Measurements from ENCODE around the gene ZGLP1.
"Not testable (repeated sequence)": the region's sequence is repeated elsewhere in the genome, so short reads cannot be mapped to it uniquely, and the experiment has no call there.

ZGLP1 gene

GRCh38 chr19:10343495-10343894, 33.9 kb upstream of the ZGLP1 start:
- TF ChIP-seq, protein P1, sequence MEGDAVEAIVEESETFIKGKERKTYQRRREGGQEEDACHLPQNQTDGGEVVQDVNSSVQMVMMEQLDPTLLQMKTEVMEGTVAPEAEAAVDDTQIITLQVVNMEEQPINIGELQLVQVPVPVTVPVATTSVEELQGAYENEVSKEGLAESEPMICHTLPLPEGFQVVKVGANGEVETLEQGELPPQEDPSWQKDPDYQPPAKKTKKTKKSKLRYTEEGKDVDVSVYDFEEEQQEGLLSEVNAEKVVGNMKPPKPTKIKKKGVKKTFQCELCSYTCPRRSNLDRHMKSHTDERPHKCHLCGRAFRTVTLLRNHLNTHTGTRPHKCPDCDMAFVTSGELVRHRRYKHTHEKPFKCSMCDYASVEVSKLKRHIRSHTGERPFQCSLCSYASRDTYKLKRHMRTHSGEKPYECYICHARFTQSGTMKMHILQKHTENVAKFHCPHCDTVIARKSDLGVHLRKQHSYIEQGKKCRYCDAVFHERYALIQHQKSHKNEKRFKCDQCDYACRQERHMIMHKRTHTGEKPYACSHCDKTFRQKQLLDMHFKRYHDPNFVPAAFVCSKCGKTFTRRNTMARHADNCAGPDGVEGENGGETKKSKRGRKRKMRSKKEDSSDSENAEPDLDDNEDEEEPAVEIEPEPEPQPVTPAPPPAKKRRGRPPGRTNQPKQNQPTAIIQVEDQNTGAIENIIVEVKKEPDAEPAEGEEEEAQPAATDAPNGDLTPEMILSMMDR (IDR thresholded peaks at IDR 0.05; ENCODE audit: low read depth, low read length): no peak
- in situ Hi-C loops (cut with HindIII; ENCODE audit: low sequenced_read_pairs): no loop called here
- H3K4me3 ChIP-seq (ENCODE audit: low read depth, low read length): no peak overlapping the region
- DNase-seq (ENCODE audit: low read depth, low spot score): no peak

GRCh38 chr19:10339977-10340376, 30.4 kb upstream of the ZGLP1 start:
- no peak overlapping the region for H3K4me3 ChIP-seq (ENCODE audit: low read depth, low read length)
- in situ Hi-C loops (cut with HindIII; ENCODE audit: low sequenced_read_pairs): no loop called here
- TF ChIP-seq, protein P1 (IDR thresholded peaks at IDR 0.05; ENCODE audit: low read depth, low read length): no peak
- DNase-seq (ENCODE audit: low read depth, low spot score): no peak

DNA sequence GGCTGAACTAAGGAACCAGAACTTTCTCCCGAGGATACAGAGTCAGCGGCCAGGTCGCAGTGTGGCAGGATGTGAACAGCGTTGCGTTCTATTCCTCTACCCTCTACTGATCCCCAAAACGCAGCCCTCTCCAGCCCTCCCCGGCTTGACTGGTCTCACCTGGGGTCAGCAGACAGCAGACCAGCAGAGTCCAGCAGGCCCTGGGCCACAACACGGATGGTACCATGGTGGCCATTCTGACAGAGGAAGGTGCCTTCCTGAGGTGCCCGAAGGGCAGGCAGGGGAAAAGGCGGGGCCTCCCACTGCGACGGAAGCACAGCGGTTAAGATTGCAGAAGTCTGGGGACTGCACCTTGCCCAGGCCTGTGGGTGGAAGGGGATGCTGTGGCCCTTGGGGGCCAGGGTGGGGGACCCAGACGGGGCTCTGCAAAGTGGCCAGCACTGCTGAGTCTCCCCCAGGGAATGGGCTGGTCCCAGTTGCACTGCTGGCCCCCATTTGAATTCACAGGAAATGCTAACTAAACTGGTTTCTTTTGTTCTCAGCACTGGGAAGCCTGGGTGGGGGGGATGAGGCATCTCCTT, 29.9 kb upstream of the ZGLP1 start, which contains the start of gene ICAM3:
Gene ICAM3, minus strand, starts transcription at position 245 of the 581 bp plus-strand sequence. Its CDS starts 10 bp downstream, at position 235.
- no peak for DNase-seq (ENCODE audit: low read depth, low spot score)
- TF ChIP-seq, protein P1 (IDR thresholded peaks at IDR 0.05; ENCODE audit: low read depth, low read length): no peak
- H3K4me3 ChIP-seq (ENCODE audit: low read depth, low read length): no peak within 1 kb of the TSS
- in situ Hi-C loops (cut with HindIII; ENCODE audit: low sequenced_read_pairs): no loop called here

DNA sequence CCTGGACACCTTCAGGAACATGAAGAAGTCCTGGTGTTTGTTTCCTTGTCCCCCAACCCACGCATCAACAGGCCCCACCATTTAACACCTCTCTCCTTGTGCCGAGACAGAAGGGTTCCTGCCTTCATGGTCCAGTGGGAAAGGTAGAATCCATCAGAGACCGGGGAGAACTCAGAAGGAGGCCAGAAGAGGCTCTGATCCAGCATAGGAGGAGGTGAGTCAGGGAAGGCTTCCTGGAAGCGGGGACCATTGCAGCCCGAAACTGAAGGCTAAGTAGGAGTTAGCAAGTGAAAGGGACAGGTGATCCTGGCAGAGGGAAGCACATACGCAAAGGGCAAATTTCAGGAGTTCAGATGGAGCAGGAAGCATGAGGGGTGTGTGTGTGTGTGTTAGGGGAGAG, 29.3 kb upstream of the ZGLP1 start:
- no peak overlapping the region for H3K4me3 ChIP-seq (ENCODE audit: low read depth, low read length)
- DNase-seq (ENCODE audit: low read depth, low spot score): no peak
- TF ChIP-seq, protein P1 (IDR thresholded peaks at IDR 0.05; ENCODE audit: low read depth, low read length): no peak
- in situ Hi-C loops (cut with HindIII; ENCODE audit: low sequenced_read_pairs): no loop called here

DNA sequence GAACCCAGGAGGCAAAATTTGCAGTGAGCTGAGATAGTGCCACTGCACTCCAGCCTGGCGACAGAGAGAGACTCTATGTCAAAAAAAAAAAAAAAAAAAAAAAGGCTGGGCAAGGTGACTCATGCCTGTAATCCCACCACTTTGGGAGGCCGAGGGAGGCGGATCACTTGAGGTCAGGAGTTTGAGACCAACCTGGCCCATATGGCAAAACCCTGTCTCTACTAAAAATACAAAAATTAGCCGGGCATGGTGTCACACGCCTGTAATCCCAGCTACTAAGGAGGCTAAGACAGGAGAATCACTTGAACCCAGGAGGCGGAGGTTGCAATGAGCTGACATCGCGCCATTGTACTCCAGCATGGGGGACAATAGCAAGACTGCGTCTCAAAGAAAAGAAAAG, 27.1 kb upstream of the ZGLP1 start:
- in situ Hi-C loops (cut with HindIII; ENCODE audit: low sequenced_read_pairs); DNase-seq (ENCODE audit: low read depth, low spot score); H3K4me3 ChIP-seq (ENCODE audit: low read depth, low read length): not testable (repeated sequence)

- H3K4me3 ChIP-seq (ENCODE audit: low read depth, low read length): no peak overlapping the region
- TF ChIP-seq, protein P1 (IDR thresholded peaks at IDR 0.05; ENCODE audit: low read depth, low read length): no peak
- in situ Hi-C loops (cut with HindIII; ENCODE audit: low sequenced_read_pairs): no loop called here
- DNase-seq (ENCODE audit: low read depth, low spot score): no peak
These were observed 25.9 kb upstream of the ZGLP1 start for GRCh38 chr19:10335352-10335985.

DNA sequence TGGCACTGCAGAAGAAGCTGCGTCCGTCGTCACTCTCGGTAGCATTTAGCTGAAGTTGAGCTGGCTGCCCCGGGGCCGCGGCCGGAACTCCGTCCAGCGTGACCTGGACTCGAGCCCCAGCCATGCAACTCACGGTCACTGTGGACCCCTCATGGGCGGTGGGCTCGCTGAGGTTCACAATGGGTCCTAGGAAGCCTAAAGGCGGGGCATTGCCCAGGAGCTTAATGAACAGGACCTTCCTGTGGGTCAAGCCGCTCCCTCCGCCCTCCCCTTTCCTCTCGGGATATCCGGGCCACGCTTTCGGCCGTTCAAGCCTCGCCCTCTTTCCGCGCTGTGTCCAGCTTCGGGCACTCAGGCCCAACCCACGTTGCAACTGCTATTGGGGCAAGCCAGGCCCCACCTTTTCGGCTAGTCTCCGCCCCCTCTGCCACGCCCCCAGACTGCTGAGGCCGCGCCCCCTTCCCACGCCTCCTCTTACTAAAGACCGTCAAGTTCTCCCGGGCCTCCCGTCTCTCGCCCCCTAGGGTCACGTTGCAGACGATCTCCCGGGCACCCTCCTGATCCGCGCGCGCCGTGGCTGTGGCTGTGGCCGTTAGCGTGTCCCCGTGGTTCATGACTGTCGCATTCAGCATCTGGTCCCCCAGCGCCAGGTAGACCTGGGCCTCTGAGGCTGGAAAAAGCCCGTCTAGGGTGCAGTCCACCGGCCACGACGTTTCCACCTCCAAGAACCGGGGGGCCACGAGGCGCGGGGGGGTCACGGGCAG, 25.2 kb upstream of the ZGLP1 start:
- peak overlapping the region; percentile 92 for H3K4me3 ChIP-seq (ENCODE audit: low read depth, low read length)
- TF ChIP-seq, protein P1 (IDR thresholded peaks at IDR 0.05; ENCODE audit: low read depth, low read length): no peak
- in situ Hi-C loops (cut with HindIII; ENCODE audit: low sequenced_read_pairs): no loop called here
- peak; percentile 95 for DNase-seq (ENCODE audit: low read depth, low spot score)
